Peyer's patch (tissue), 4 donors: ENCODE results near the gene SACM1L. TPM values are rescaled to one million over a fixed set of nuclear protein-coding genes. Genes with fewer than 3 reads are reported as not detected.
"Not testable (repeated sequence)": the region's sequence is repeated elsewhere in the genome, so short reads cannot be mapped to it uniquely, and the experiment has no call there.

Experiments
- DNase-seq, 3 donors: peaks; one replicate each; pipeline ENCODE4 v3.0.0-alpha.2; 2017 to 2019
- H3K27ac ChIP-seq, 4 donors: fragments of 200-600 bp; sonication (generic); one replicate each; pipeline ENCODE4 v1.5.1; 2016 to 2019
- H3K27me3 ChIP-seq, 2 donors: fragments of 200-600 bp; sonication (generic); one replicate each; pipeline ENCODE4 v1.5.1; 2019
- H3K36me3 ChIP-seq, 3 donors: fragments of 200-600 bp; sonication (generic); one replicate each; pipeline ENCODE4 v1.5.1; 2016 to 2019
- H3K4me1 ChIP-seq, 4 donors: fragments of 200-600 bp; sonication (generic); one replicate each; pipeline ENCODE4 v1.5.1; 2016 to 2019
- H3K4me3 ChIP-seq, 4 donors: fragments of 200-600 bp; sonication (generic); 1 replicate in 3 of 4; 2 replicates in 1 of 4; pipeline ENCODE4 v1.5.1; 2016 to 2019; ENCODE audit warnings: mild to moderate bottlenecking in 1 of 4
- H3K9me3 ChIP-seq, 4 donors: fragments of 200-600 bp; sonication (generic); one replicate each; pipeline ENCODE4 v1.5.1; 2016 to 2019; ENCODE audit warnings: mild to moderate bottlenecking in 1 of 4
- POLR2A ChIP-seq, 2 donors: fragments of 450-650 bp; IDR thresholded peaks; one replicate each; pipeline ENCODE4 v1.5.1; 2017; ENCODE audit warnings: antibody characterized with exemption in 2 of 2, mild to moderate bottlenecking in 2 of 2, moderate library complexity in 2 of 2
- total RNA-seq, 4 donors: library from RNA; depleted of rRNA; stranded (reverse); fragments of >200 nt; gene quantifications; one replicate each; pipeline ENCODE4 v1.1.0, GENCODE V29; 2016
- TF ChIP-seq, protein P1 (sequence below), 6 experiments: fragments of 450-650 bp in 4 of 6; fragments of 200-600 bp in 2 of 6; sonication (generic) in 1 of 6; IDR thresholded peaks; one replicate each; pipeline ENCODE4 v1.5.1; 2017 to 2019; ENCODE audit warnings: antibody characterized with exemption in 6 of 6, mild to moderate bottlenecking in 3 of 6, moderate library complexity in 1 of 6

The SACM1L gene
- total RNA-seq, 4 donors from 2014 or later, result 42.0 to 79.2 (median 59.2) TPM

DNA sequence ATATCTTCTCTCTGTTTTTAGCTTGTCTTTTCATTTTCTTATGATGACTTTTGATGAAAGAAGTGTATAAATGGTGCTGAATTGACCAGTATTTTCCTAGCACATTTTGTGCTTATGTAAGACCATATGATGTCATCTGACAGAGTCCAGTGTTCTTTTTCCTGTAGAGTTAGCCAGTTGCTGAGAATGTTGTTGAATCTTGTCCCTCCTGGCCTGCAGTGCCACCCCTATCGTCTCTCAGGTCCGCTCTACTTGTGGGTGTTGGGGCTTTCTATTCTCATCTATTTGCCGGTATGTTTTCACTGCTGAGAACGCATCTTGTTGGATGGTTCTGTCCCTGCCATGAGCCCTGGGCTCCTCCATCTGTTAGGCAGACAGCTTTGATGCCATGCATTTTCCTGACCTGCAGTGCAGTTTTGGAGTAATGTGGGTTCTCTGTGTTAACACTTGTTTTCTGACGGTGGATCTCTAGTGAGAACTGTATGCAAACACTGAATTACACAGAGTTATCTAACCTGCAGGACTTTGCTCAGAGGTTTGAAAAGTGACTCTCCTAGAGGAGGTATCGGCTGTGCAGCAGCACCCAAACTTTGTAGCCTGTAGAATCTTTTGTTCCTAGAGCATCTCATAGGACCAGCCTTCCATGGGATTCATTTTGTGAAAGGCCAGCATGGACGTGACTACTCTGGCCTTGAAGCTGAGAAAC is 62.5 kb downstream of the SACM1L start:
- peaks cover 0 to 12% (median 0%) of the 10 kb centered on the region in 3 donors for H3K36me3 ChIP-seq
- H3K27me3 ChIP-seq, result no peaks in the 10 kb centered on the region
- no peak for DNase-seq
- TF ChIP-seq POLR2A (IDR thresholded peaks at IDR 0.05), result no peak
- TF ChIP-seq, protein P1, sequence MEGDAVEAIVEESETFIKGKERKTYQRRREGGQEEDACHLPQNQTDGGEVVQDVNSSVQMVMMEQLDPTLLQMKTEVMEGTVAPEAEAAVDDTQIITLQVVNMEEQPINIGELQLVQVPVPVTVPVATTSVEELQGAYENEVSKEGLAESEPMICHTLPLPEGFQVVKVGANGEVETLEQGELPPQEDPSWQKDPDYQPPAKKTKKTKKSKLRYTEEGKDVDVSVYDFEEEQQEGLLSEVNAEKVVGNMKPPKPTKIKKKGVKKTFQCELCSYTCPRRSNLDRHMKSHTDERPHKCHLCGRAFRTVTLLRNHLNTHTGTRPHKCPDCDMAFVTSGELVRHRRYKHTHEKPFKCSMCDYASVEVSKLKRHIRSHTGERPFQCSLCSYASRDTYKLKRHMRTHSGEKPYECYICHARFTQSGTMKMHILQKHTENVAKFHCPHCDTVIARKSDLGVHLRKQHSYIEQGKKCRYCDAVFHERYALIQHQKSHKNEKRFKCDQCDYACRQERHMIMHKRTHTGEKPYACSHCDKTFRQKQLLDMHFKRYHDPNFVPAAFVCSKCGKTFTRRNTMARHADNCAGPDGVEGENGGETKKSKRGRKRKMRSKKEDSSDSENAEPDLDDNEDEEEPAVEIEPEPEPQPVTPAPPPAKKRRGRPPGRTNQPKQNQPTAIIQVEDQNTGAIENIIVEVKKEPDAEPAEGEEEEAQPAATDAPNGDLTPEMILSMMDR (IDR thresholded peaks at IDR 0.05), result no peak
- H3K27ac ChIP-seq, result no peak overlapping the region
- no peaks in the 10 kb centered on the region for H3K9me3 ChIP-seq
- H3K4me3 ChIP-seq, result no peak overlapping the region
- H3K4me1 ChIP-seq, result no peaks in the 10 kb centered on the region

- H3K27me3 ChIP-seq, result no peaks in the 10 kb centered on the region
- H3K9me3 ChIP-seq, result no peaks in the 10 kb centered on the region
- DNase-seq, result no peak
- H3K27ac ChIP-seq, result no peak overlapping the region
- no peaks in the 10 kb centered on the region for H3K36me3 ChIP-seq
- no peak for TF ChIP-seq POLR2A (IDR thresholded peaks at IDR 0.05)
- H3K4me1 ChIP-seq, result no peaks in the 10 kb centered on the region
- H3K4me3 ChIP-seq, result no peak overlapping the region
These were observed 63.9 kb downstream of the SACM1L start for GRCh38 chr3:45753095-45753494.

- no peak for DNase-seq
- no peak overlapping the region for H3K27ac ChIP-seq
These were observed 65.3 kb downstream of the SACM1L start for GRCh38 chr3:45754461-45754860.

DNA sequence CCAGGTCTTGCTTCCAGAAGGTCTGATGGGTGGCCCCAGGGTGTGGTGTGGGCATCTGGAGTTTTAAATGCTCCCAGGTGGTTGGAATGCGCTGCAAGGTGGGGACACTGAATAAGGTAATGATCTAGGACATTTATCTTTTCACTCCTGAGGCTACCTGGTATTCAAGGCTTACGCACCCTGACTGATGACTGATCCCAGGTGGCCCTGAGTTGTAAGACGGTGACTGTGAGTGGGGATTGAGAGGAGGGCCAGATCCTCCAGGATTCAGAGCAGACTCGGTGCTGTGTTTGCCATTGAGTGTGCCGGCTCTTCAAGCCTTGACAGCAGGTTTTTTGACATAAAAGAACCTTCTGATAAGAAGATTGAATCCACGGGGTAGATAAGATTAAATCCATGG is 66.9 kb downstream of the SACM1L start:
- Histone ChIP-seq H3K36me3 (no peaks in the 10 kb centered on the region), H3K4me1 (no peaks in the 10 kb centered on the region), H3K27me3 (no peaks in the 10 kb centered on the region), H3K27ac (no peak overlapping the region), H3K9me3 (no peaks in the 10 kb centered on the region), H3K4me3 (no peak overlapping the region)
- DNase-seq, result no peak
- TF ChIP-seq POLR2A (IDR thresholded peaks at IDR 0.05), result no peak
- TF ChIP-seq, protein P1 (IDR thresholded peaks at IDR 0.05), result no peak

More at GRCh38 chr3:45754461-45754860, 65.3 kb downstream of the SACM1L start:
- TF ChIP-seq POLR2A (IDR thresholded peaks at IDR 0.05), result no peak
- TF ChIP-seq, protein P1 (IDR thresholded peaks at IDR 0.05), result no peak
- no peaks in the 10 kb centered on the region for H3K4me1 ChIP-seq
- H3K4me3 ChIP-seq, result no peak overlapping the region
- no peaks in the 10 kb centered on the region for H3K9me3 ChIP-seq
- H3K36me3 ChIP-seq, result no peaks in the 10 kb centered on the region
- H3K27me3 ChIP-seq, result no peaks in the 10 kb centered on the region

GRCh38 chr3:45757141-45757540 is 67.9 kb downstream of the SACM1L start:
- H3K4me3 ChIP-seq, H3K36me3 ChIP-seq, H3K27me3 ChIP-seq, H3K27ac ChIP-seq, H3K4me1 ChIP-seq, DNase-seq, H3K9me3 ChIP-seq: not testable (repeated sequence)

DNA sequence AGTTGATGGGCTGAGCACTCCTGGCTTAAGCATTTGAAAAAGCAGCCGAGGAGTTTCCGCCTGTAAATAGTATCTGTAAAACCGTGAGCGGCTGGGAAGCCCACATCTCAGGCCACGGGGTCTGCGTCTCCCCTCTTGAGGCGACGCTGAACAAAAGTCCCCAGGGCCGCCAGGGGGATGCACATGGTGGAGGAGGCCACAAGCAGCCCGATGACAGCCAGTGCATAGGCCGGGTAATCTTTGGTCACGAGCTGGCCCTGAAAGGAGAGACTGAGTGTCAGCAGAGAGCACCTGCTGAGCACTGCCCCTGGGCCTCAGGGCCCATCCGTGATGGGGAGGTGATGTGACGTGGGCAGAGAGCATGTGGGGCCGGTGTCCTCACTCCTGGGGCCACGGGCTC is 69.7 kb downstream of the SACM1L start:
- DNase-seq, result peak in 1 of 3 donors; percentile 34
- H3K4me1 ChIP-seq, result no peaks in the 10 kb centered on the region
- H3K36me3 ChIP-seq, result no peaks in the 10 kb centered on the region
- H3K4me3 ChIP-seq, result no peak overlapping the region
- H3K27me3 ChIP-seq, result no peaks in the 10 kb centered on the region
- no peak for TF ChIP-seq POLR2A (IDR thresholded peaks at IDR 0.05)
- TF ChIP-seq, protein P1 (IDR thresholded peaks at IDR 0.05), result no peak
- H3K9me3 ChIP-seq, result no peaks in the 10 kb centered on the region
- H3K27ac ChIP-seq, result no peak overlapping the region

DNA sequence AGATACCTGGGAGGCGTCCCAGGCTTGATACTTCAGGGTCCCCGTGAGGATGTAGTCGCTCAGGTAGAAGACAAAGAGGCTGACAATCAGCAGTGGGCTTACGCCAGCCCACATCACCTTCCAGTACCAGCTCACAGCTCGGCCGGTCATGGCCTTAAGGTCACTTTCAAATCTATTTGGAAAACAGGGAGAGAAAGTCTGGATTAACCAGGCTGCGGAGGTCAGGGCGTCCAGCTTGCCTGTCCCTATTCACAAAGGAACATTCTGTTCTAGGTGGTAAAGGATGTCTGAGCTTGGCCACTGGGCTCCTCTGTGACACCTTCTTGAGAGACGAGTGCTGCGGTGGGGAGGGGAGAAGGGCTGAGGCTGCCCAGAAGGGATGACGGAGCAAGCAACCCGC is 70.7 kb downstream of the SACM1L start:
- TF ChIP-seq POLR2A (IDR thresholded peaks at IDR 0.05), result no peak
- TF ChIP-seq, protein P1 (IDR thresholded peaks at IDR 0.05), result no peak
- no peaks in the 10 kb centered on the region for H3K27me3 ChIP-seq
- no peak overlapping the region for H3K4me3 ChIP-seq
- H3K27ac ChIP-seq, result no peak overlapping the region
- DNase-seq, result peak in 1 of 3 donors; percentile 38
- H3K4me1 ChIP-seq, result no peaks in the 10 kb centered on the region
- H3K9me3 ChIP-seq, result no peaks in the 10 kb centered on the region
- no peaks in the 10 kb centered on the region for H3K36me3 ChIP-seq
